Astrocyte (in vitro differentiated cells and primary cell): ENCODE data around the gene GIGYF2. TPM values are rescaled to one million over a fixed set of nuclear protein-coding genes. Genes with fewer than 3 reads are reported as not detected.

Source experiments
- DNase-seq: peaks from one replicate; pipeline ENCODE4 v3.0.0-alpha.2; 2010; ENCODE audit warnings: low read depth
- FAIRE-seq: peaks from 2 replicates; lab custom pipeline; 2011; peaks lifted over from hg19 to GRCh38; lab: Jason Lieb, UNC
- H2AFZ ChIP-seq: 2 replicates; pipeline ENCODE4 v1.6.0; 2012; ENCODE audit warnings: low read depth, low read length, inconsistent platforms
- H3K27ac ChIP-seq: 2 replicates; pipeline ENCODE4 v1.5.1; 2011; ENCODE audit warnings: low read depth, low read length, inconsistent platforms
- H3K27me3 ChIP-seq: 2 replicates; pipeline ENCODE4 v1.6.0; 2011; ENCODE audit warnings: low read length, inconsistent platforms; ENCODE audit not compliant: insufficient read depth
- H3K36me3 ChIP-seq: 2 replicates; pipeline ENCODE4 v1.5.1; 2011; ENCODE audit warnings: low read length, inconsistent platforms; ENCODE audit not compliant: insufficient read depth
- H3K4me1 ChIP-seq: 2 replicates; pipeline ENCODE4 v1.5.1; 2011; ENCODE audit warnings: low read length, inconsistent platforms; ENCODE audit not compliant: insufficient read depth
- H3K4me2 ChIP-seq: 2 replicates; pipeline ENCODE4 v1.6.0; 2012; ENCODE audit warnings: low read length, inconsistent platforms
- H3K4me3 ChIP-seq: 2 replicates; pipeline ENCODE4 v1.5.1; 2011; ENCODE audit warnings: low read depth, mild to moderate bottlenecking, low read length, inconsistent platforms; ENCODE audit not compliant: insufficient read depth
- H3K79me2 ChIP-seq: 2 replicates; pipeline ENCODE4 v1.6.0; 2012; ENCODE audit warnings: mild to moderate bottlenecking, low read length, inconsistent platforms; ENCODE audit not compliant: insufficient read depth
- H3K9ac ChIP-seq: 2 replicates; pipeline ENCODE4 v1.6.0; 2012; ENCODE audit warnings: mild to moderate bottlenecking, low read length, inconsistent platforms
- H3K9me3 ChIP-seq: 2 replicates; pipeline ENCODE4 v1.5.1; 2012; ENCODE audit warnings: low read depth, mild to moderate bottlenecking, low read length, inconsistent platforms; ENCODE audit not compliant: insufficient read depth
- H4K20me1 ChIP-seq: 2 replicates; pipeline ENCODE4 v1.6.0; 2012; ENCODE audit warnings: low read length, inconsistent platforms; ENCODE audit not compliant: insufficient read depth
- H3K27ac Mint-ChIP-seq: one replicate; pipeline ENCODE4 v1.8.0; 2021; ENCODE audit warnings: mild to moderate bottlenecking, mixed read lengths; ENCODE audit not compliant: unreplicated experiment
- H3K27me3 Mint-ChIP-seq: one replicate; pipeline ENCODE4 v1.8.0; 2021; ENCODE audit warnings: low read depth, mixed read lengths; ENCODE audit not compliant: unreplicated experiment
- H3K36me3 Mint-ChIP-seq: one replicate; pipeline ENCODE4 v1.8.0; 2021; ENCODE audit warnings: low read depth, mixed read lengths; ENCODE audit not compliant: unreplicated experiment
- H3K4me1 Mint-ChIP-seq: one replicate; pipeline ENCODE4 v1.8.0; 2021; ENCODE audit warnings: low read depth, mixed read lengths; ENCODE audit not compliant: unreplicated experiment
- H3K4me3 Mint-ChIP-seq: one replicate; pipeline ENCODE4 v1.8.0; 2021; ENCODE audit warnings: mild to moderate bottlenecking, moderate library complexity, mixed read lengths; ENCODE audit not compliant: unreplicated experiment
- H3K9me3 Mint-ChIP-seq: one replicate; pipeline ENCODE4 v1.8.0; 2021; ENCODE audit warnings: mild to moderate bottlenecking, mixed read lengths; ENCODE audit not compliant: unreplicated experiment
- EZH2 ChIP-seq: IDR thresholded peaks from 2 replicates; pipeline ENCODE4 v1.6.1; 2012; ENCODE audit warnings: mild to moderate bottlenecking, low read length, inconsistent platforms; ENCODE audit not compliant: insufficient read depth
- total RNA-seq: library from RNA; stranded (reverse); gene quantifications from 2 replicates; pipeline ENCODE4 v1.2.1, GENCODE V29; 2021
- TF ChIP-seq, protein P1 (sequence below): IDR thresholded peaks from 2 replicates; pipeline ENCODE4 v1.5.1; 2011; ENCODE audit warnings: low read depth, mild to moderate bottlenecking, inconsistent platforms, low read length, moderate library complexity; ENCODE audit not compliant: insufficient read depth

The GIGYF2 gene
- total RNA-seq, 1 donor from 2014 or later = 47.1 TPM

DNA sequence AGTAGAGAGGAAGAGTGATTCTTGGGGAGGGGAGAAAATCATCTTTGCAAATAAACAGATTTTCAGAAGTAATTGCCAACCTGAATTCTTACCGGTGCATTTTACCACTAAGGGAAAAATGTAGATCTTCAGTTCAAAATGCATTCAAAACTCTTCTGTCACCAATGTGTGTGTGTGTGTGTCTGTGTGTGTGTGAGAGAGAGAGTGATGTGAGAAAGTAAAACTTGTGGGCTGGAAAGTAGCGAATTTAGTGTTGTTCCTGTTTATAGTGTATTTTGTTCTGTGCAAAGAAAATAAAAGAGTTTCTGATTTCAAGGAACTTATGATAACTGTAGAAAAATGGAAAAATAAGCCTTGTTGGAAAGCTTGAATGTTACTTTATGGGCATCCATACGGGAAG, 52.2 kb downstream of the GIGYF2 start:
- Mint-ChIP-seq H3K27ac (no peak overlapping the region), H3K4me3 (no peak overlapping the region), H3K4me1 (peaks cover 1% of the 10 kb centered on the region), H3K27me3 (no peaks in the 10 kb centered on the region), H3K36me3 (peaks cover 4% of the 10 kb centered on the region), H3K9me3 (no peaks in the 10 kb centered on the region)
- H4K20me1 ChIP-seq = peaks cover 14% of the 10 kb centered on the region
- no peak overlapping the region for H3K4me3 ChIP-seq
- no peaks in the 10 kb centered on the region for H3K9me3 ChIP-seq
- peaks cover 16% of the 10 kb centered on the region for H3K36me3 ChIP-seq
- no peak for DNase-seq
- H3K4me1 ChIP-seq = no peaks in the 10 kb centered on the region
- no peak for FAIRE-seq
- no peak overlapping the region for H3K9ac ChIP-seq
- no peaks in the 10 kb centered on the region for H3K27me3 ChIP-seq
- H3K4me2 ChIP-seq = no peak overlapping the region
- H3K79me2 ChIP-seq = no peaks in the 10 kb centered on the region
- no peak overlapping the region for H2AFZ ChIP-seq
- TF ChIP-seq, protein P1, sequence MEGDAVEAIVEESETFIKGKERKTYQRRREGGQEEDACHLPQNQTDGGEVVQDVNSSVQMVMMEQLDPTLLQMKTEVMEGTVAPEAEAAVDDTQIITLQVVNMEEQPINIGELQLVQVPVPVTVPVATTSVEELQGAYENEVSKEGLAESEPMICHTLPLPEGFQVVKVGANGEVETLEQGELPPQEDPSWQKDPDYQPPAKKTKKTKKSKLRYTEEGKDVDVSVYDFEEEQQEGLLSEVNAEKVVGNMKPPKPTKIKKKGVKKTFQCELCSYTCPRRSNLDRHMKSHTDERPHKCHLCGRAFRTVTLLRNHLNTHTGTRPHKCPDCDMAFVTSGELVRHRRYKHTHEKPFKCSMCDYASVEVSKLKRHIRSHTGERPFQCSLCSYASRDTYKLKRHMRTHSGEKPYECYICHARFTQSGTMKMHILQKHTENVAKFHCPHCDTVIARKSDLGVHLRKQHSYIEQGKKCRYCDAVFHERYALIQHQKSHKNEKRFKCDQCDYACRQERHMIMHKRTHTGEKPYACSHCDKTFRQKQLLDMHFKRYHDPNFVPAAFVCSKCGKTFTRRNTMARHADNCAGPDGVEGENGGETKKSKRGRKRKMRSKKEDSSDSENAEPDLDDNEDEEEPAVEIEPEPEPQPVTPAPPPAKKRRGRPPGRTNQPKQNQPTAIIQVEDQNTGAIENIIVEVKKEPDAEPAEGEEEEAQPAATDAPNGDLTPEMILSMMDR = no peak
- no peak for TF ChIP-seq EZH2
- no peak overlapping the region for H3K27ac ChIP-seq

DNA sequence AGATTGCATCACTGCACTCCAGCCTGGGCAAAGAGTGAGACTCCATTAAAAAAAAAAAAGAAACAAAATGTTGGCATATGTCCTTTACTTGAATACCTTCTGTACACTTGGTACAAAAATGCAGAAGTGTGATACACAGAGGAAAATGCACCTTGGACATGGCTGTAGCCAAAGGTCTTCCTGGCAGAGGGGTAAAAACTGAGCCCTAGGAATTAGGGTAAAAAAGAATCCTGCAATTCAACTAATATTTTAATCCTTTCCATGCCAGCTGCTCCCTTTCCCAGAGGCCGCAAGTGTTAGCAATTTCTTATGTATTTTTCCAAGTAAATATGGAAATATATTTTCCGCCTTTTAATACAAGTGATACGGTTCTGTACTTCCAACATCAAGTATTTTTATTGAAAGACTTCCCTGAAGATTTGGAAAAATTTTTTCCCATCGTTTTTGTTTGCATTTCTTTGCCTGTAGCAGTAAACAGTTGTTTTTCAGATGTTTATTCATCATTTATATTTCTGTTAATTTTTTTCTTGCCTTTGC, 53.1 kb downstream of the GIGYF2 start:
- Histone ChIP-seq H3K36me3 (peaks cover 16% of the 10 kb centered on the region), H3K79me2 (no peaks in the 10 kb centered on the region), H2AFZ (no peak overlapping the region), H3K9me3 (no peaks in the 10 kb centered on the region), H3K9ac (no peak overlapping the region), H4K20me1 (peaks cover 14% of the 10 kb centered on the region), H3K27me3 (no peaks in the 10 kb centered on the region), H3K4me1 (no peaks in the 10 kb centered on the region), H3K4me2 (no peak overlapping the region), H3K27ac (no peak overlapping the region), H3K4me3 (no peak overlapping the region)
- no peak for TF ChIP-seq EZH2
- TF ChIP-seq, protein P1 = no peak
- H3K4me3 Mint-ChIP-seq = no peak overlapping the region
- H3K4me1 Mint-ChIP-seq = peaks cover 1% of the 10 kb centered on the region
- H3K27ac Mint-ChIP-seq = no peak overlapping the region
- no peaks in the 10 kb centered on the region for H3K27me3 Mint-ChIP-seq
- DNase-seq = no peak
- H3K36me3 Mint-ChIP-seq = peaks cover 4% of the 10 kb centered on the region
- no peaks in the 10 kb centered on the region for H3K9me3 Mint-ChIP-seq
- FAIRE-seq = no peak

DNA sequence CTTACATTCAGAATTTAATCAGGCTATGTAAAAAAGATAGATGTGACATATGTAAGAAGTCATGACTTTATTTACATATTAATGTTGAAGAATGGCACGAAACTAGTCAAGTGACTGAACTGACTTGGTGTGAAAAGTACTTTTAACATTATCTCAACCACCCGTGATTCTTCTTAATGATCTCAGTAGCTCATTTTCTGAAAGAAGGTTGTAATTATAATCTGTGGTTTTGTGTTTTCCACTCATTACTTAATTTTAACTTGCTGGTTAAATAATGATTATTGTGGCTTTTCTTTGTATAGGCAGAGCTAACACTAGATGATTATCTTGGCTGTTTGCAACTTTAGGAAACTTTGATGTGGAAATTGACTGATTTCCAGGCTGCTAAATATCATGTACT, 60.8 kb downstream of the GIGYF2 start:
- H3K27me3 ChIP-seq = no peaks in the 10 kb centered on the region
- Mint-ChIP-seq H3K27ac (no peak overlapping the region), H3K4me1 (no peaks in the 10 kb centered on the region), H3K36me3 (no peaks in the 10 kb centered on the region), H3K27me3 (no peaks in the 10 kb centered on the region), H3K4me3 (no peak overlapping the region), H3K9me3 (no peaks in the 10 kb centered on the region)
- H4K20me1 ChIP-seq = peaks cover 11% of the 10 kb centered on the region
- H3K9ac ChIP-seq = no peak overlapping the region
- H3K4me1 ChIP-seq = no peaks in the 10 kb centered on the region
- no peak overlapping the region for H3K4me2 ChIP-seq
- H3K9me3 ChIP-seq = no peaks in the 10 kb centered on the region
- no peak overlapping the region for H3K27ac ChIP-seq
- H3K4me3 ChIP-seq = no peak overlapping the region
- DNase-seq (no peak), FAIRE-seq (no peak)
- no peaks in the 10 kb centered on the region for H3K79me2 ChIP-seq
- peaks cover 22% of the 10 kb centered on the region for H3K36me3 ChIP-seq
- TF ChIP-seq, protein P1 = no peak
- no peak for TF ChIP-seq EZH2
- no peak overlapping the region for H2AFZ ChIP-seq
